ENCODE data around the gene KANSL1L. TPM values are rescaled to one million over a fixed set of nuclear protein-coding genes. Genes with fewer than 3 reads are reported as not detected.

Gene KANSL1L
- polyA plus RNA-seq, 1 donor from 2014 or later = 0.90 TPM

DNA sequence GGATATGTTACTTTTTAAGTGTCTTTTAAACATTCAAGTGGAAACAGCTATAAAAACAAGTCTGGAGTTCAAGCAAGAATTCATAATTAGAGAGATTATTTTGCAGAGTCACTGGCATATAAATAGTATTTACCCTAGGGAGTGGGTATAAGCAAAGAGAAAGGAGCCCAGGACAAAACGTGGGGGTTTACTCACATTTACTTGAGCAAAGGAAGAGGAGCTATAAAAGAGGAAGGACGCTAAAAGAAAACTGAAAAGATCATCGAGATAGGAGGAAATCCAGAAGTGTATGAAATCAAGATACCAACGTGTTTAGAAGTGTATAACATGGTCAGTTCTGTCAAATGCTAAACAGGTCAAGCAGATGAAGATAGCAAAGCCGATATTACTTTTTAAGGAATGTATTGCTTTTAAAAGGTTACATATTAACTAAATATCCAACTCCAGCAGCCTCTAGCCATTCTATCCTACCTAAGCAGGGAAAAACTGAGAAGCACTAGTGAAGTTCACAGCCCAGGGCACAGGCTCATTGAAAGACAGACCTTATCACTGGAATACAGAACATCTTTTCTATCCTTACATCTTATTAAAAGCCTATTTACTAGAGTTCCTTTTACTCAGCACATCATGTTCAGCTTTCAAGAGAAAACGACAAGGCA lies 8.6 kb downstream of the KANSL1L start:
- H3K4me1 Mint-ChIP-seq = peaks cover 3 to 7% (median 6%) of the 10 kb centered on the region in 3 donors
- H3K9me3 Mint-ChIP-seq = no peaks in the 10 kb centered on the region
- peaks cover 4% of the 10 kb centered on the region for H3K36me3 Mint-ChIP-seq
- no peaks in the 10 kb centered on the region for H3K27me3 Mint-ChIP-seq
- H3K27ac Mint-ChIP-seq = no peak overlapping the region
- H3K4me3 Mint-ChIP-seq = no peak overlapping the region

GRCh38 chr2:210159059-210159458 lies 12.2 kb downstream of the KANSL1L start:
- Mint-ChIP-seq H3K4me3 (no peak overlapping the region), H3K9me3 (no peaks in the 10 kb centered on the region), H3K27ac (no peak overlapping the region), H3K27me3 (no peaks in the 10 kb centered on the region), H3K4me1 (peaks cover 0 to 7% (median 3%) of the 10 kb centered on the region in 3 donors), H3K36me3 (peaks cover 10% of the 10 kb centered on the region)

DNA sequence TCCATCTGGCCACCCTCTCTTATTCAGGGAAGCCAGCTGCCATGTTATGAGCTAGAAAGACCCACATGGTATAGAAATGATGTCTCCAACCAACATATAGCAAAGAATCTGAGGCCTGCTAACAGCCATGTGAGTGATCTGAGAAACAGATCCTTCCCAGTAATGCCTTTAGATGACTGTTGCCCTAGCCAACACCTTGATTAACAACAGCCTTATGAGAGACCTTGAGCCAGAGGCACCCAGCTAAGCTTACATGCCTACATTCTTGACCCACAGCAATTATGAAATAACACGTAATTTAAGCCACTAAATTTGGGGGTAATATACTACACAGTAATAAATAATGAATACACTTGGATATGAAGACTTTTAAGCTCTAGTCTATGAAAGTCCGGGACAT lies 13.0 kb downstream of the KANSL1L start:
- peaks cover 10% of the 10 kb centered on the region for H3K36me3 Mint-ChIP-seq
- H3K27ac Mint-ChIP-seq = no peak overlapping the region
- no peaks in the 10 kb centered on the region for H3K9me3 Mint-ChIP-seq
- no peaks in the 10 kb centered on the region for H3K27me3 Mint-ChIP-seq
- no peak overlapping the region for H3K4me3 Mint-ChIP-seq
- peaks cover 0 to 7% (median 3%) of the 10 kb centered on the region in 3 donors for H3K4me1 Mint-ChIP-seq

GRCh38 chr2:210157526-210157925 lies 13.7 kb downstream of the KANSL1L start:
- Mint-ChIP-seq H3K4me1 (peaks cover 0 to 6% (median 0%) of the 10 kb centered on the region in 3 donors), H3K4me3 (no peak overlapping the region)

GRCh38 chr2:210147614-210148013 lies 23.6 kb downstream of the KANSL1L start:
- peaks cover 0 to 3% (median 0%) of the 10 kb centered on the region in 3 donors for H3K9me3 Mint-ChIP-seq
- H3K27me3 Mint-ChIP-seq = no peaks in the 10 kb centered on the region
- no peak overlapping the region for H3K4me3 Mint-ChIP-seq
- H3K27ac Mint-ChIP-seq = no peak overlapping the region
- H3K4me1 Mint-ChIP-seq = no peaks in the 10 kb centered on the region
- peaks cover 8% of the 10 kb centered on the region for H3K36me3 Mint-ChIP-seq

More at GRCh38 chr2:210157526-210157925, 13.7 kb downstream of the KANSL1L start:
- Mint-ChIP-seq H3K27me3 (no peaks in the 10 kb centered on the region), H3K27ac (no peak overlapping the region), H3K36me3 (peaks cover 8% of the 10 kb centered on the region), H3K9me3 (no peaks in the 10 kb centered on the region)

DNA sequence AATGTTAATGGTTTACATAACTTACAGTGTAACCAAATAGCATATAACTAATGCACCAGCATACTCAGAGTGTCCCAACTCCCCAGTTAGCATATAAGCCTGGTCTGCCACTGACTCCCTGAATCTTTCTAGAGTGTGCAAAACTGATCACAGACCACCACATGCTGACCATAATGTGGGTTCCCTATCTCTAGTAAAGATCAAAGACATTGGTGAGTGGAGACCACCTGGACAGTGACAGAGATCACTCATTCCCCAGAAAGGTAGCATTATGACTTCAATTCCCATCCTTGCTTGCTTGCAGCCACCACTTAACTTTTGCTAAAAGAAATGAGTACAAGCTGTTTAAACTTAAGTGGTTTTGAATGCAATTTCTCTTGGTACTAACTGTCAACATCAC lies 39.0 kb downstream of the KANSL1L start:
- no peak overlapping the region for H3K27ac Mint-ChIP-seq
- no peak overlapping the region for H3K4me3 Mint-ChIP-seq
- no peaks in the 10 kb centered on the region for H3K4me1 Mint-ChIP-seq
- no peaks in the 10 kb centered on the region for H3K27me3 Mint-ChIP-seq
- H3K36me3 Mint-ChIP-seq = peaks cover 4% of the 10 kb centered on the region
- H3K9me3 Mint-ChIP-seq = peaks cover 0 to 2% (median 0%) of the 10 kb centered on the region in 3 donors

DNA sequence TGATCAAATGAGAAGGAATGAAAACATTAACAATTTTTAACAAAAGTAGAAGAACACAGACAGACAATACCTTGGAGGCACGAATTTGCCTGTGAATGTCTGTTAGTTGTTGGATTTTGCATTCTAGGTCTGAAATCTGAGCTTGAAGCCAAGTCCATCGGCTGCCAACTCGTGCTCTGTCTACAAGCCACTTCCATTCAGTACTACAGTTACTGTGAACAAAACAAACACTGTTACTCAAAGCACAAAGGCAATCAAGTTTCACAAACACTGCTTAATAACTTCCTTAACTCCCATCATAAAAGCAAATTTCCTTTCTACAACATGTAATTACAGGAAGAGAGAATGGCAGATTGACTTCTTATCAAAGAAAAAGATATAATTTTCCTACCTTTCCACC lies 42.2 kb downstream of the KANSL1L start:
- H3K4me3 Mint-ChIP-seq = no peak overlapping the region
- no peaks in the 10 kb centered on the region for H3K27me3 Mint-ChIP-seq
- peaks cover 0 to 3% (median 0%) of the 10 kb centered on the region in 3 donors for H3K4me1 Mint-ChIP-seq
- H3K9me3 Mint-ChIP-seq = peaks cover 0 to 17% (median 2%) of the 10 kb centered on the region in 3 donors
- peaks cover 21% of the 10 kb centered on the region for H3K36me3 Mint-ChIP-seq
- H3K27ac Mint-ChIP-seq = no peak overlapping the region

- H3K9me3 Mint-ChIP-seq = peaks cover 8 to 25% (median 10%) of the 10 kb centered on the region in 3 donors
- H3K4me3 Mint-ChIP-seq = no peak overlapping the region
- H3K36me3 Mint-ChIP-seq = peaks cover 22% of the 10 kb centered on the region
Observed at GRCh38 chr2:210113614-210114235, 57.5 kb downstream of the KANSL1L start.

DNA sequence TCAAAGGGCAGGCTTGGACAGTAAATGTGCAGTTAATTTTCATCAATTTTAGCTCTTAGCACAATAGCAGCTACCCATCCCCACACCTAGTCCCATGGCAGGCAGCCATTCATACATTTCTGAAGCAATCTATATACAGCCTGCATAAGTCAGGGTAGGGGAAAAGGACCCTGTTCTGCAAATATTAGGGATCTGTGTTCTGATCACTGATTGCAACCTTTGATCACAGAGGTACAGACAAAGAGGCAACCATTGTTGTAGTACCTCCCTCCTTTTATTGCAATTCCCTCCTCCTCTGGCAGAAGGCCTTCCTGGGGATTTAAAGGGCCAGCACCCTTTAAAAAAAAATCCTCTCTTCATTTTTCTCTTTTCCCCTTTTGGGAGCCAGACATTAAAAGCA lies 58.3 kb downstream of the KANSL1L start:
- Mint-ChIP-seq H3K9me3 (peaks cover 8 to 25% (median 10%) of the 10 kb centered on the region in 3 donors), H3K36me3 (peaks cover 22% of the 10 kb centered on the region), H3K27me3 (no peaks in the 10 kb centered on the region), H3K27ac (no peak overlapping the region), H3K4me1 (no peaks in the 10 kb centered on the region), H3K4me3 (no peak overlapping the region)

More at GRCh38 chr2:210113614-210114235, 57.5 kb downstream of the KANSL1L start:
- no peak overlapping the region for H3K27ac Mint-ChIP-seq
- no peaks in the 10 kb centered on the region for H3K27me3 Mint-ChIP-seq
- no peaks in the 10 kb centered on the region for H3K4me1 Mint-ChIP-seq

DNA sequence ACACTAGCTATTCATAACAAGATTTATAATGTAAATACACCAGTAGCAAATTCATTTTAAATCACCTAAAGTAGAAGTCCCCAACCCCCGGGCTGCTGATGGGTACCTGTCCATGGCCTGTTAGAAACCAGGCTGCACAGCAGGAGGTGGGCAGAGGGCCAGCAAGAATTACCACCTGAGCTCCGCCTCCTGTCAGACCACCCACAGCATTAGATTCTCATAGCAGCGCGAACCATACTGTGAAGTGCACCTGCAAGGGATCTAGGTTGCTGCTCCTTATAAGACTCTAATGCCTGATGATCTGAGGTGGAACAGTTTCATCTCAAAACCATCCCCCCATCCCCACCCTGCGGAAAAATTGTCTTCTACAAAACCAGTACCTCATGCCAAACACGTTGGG lies 71.3 kb downstream of the KANSL1L start:
- Mint-ChIP-seq H3K36me3 (peaks cover 16% of the 10 kb centered on the region), H3K4me1 (no peaks in the 10 kb centered on the region), H3K27me3 (no peaks in the 10 kb centered on the region), H3K27ac (no peak overlapping the region), H3K4me3 (no peak overlapping the region), H3K9me3 (no peaks in the 10 kb centered on the region)

GRCh38 chr2:210094787-210095186 lies 76.4 kb downstream of the KANSL1L start:
- Mint-ChIP-seq H3K36me3 (peaks cover 2% of the 10 kb centered on the region), H3K4me3 (no peak overlapping the region), H3K9me3 (no peaks in the 10 kb centered on the region), H3K27me3 (no peaks in the 10 kb centered on the region), H3K27ac (no peak overlapping the region), H3K4me1 (no peaks in the 10 kb centered on the region)

GRCh38 chr2:210092791-210093190 lies 78.4 kb downstream of the KANSL1L start:
- Mint-ChIP-seq H3K27me3 (no peaks in the 10 kb centered on the region), H3K9me3 (no peaks in the 10 kb centered on the region), H3K4me3 (no peak overlapping the region), H3K27ac (peak overlapping the region in 1 of 3 donors; percentile 27), H3K36me3 (peaks cover 2% of the 10 kb centered on the region), H3K4me1 (no peaks in the 10 kb centered on the region)

GRCh38 chr2:210086930-210087329 lies 84.3 kb downstream of the KANSL1L start:
- Mint-ChIP-seq H3K4me3 (no peak overlapping the region), H3K4me1 (no peaks in the 10 kb centered on the region), H3K27ac (no peak overlapping the region), H3K9me3 (no peaks in the 10 kb centered on the region), H3K27me3 (no peaks in the 10 kb centered on the region), H3K36me3 (peaks cover 2% of the 10 kb centered on the region)

- Mint-ChIP-seq H3K27me3 (no peaks in the 10 kb centered on the region), H3K36me3 (peaks cover 2% of the 10 kb centered on the region), H3K27ac (no peak overlapping the region), H3K4me3 (no peak overlapping the region), H3K9me3 (no peaks in the 10 kb centered on the region), H3K4me1 (no peaks in the 10 kb centered on the region)
Observed at GRCh38 chr2:210086292-210086691, 84.9 kb downstream of the KANSL1L start.

DNA sequence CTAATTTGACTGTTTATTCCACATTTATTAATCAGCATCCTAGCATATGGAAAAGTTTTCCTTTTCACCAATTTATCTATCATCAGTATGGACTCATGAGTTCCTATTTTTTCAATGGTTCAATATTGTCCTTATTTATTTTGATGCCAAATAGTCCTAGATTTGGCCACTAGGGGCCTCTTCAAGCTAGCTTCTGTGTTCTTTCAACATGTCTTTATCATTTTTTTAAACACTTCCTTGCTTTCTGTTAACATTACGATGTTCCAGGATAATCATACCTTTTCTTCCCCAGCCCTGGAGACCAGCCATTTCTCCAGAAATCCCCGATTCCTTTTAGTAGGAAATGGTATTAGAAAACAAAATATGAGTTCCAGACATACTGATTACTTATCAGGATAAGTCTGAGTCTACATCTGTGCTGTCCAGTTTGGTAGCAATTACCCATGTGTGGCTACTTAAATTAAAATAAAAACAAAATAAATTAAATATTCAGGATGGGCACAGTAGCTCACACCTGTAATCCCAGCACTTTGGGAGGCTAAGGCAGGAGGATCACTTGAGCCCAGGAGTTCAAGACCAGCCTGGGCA lies 98.2 kb downstream of the KANSL1L start:
- Mint-ChIP-seq H3K9me3 (no peaks in the 10 kb centered on the region), H3K4me3 (no peak overlapping the region), H3K4me1 (no peaks in the 10 kb centered on the region), H3K36me3 (peaks cover 1% of the 10 kb centered on the region), H3K27me3 (no peaks in the 10 kb centered on the region), H3K27ac (no peak overlapping the region)

All from IgD-negative memory B cell (primary cell).